H1 (cell line): ENCODE measurements around the gene CDK19. TPM values are rescaled to one million over a fixed set of nuclear protein-coding genes. Genes with fewer than 3 reads are reported as not detected.

Source experiments
- CTCF ChIA-PET: fragments of 300-600 bp; sonication (Branson Sonifier 250); formaldehyde crosslinking; loops from one replicate; lab custom pipeline; 2021; ENCODE audit not compliant: partially characterized antibody; lab: Charles Lee
- POLR2A ChIA-PET: fragments of 300-600 bp; sonication (Branson Sonifier 250); formaldehyde crosslinking; loops from one replicate; lab custom pipeline; 2021; ENCODE audit warnings: inconsistent platforms; ENCODE audit not compliant: partially characterized antibody; lab: Charles Lee
- DNase-seq, 2 experiments: peaks; one replicate each; pipeline versions ENCODE4 v3.0.0 to v3.0.0-alpha.2; 2010 to 2022; ENCODE audit warnings: low spot score in 2 of 2, low read depth in 1 of 2, mixed read lengths in 1 of 2
- FAIRE-seq: peaks from 2 replicates; lab custom pipeline; 2011; peaks lifted over from hg19 to GRCh38; lab: Jason Lieb, UNC
- H2AFZ ChIP-seq: 2 replicates; pipeline ENCODE4 v1.8.1; 2012; ENCODE audit warnings: low read length, inconsistent platforms
- H2AK5ac ChIP-seq: 2 replicates; pipeline ENCODE4 v1.6.1; 2013; ENCODE audit warnings: low read depth, low read length
- H2BK120ac ChIP-seq: replicated peaks from 2 replicates; pipeline ENCODE3; 2013; ENCODE audit warnings: low read depth, low read length, inconsistent platforms
- H2BK12ac ChIP-seq: 2 replicates; pipeline ENCODE4 v1.6.1; 2013; ENCODE audit warnings: low read depth, low read length
- H2BK15ac ChIP-seq: 2 replicates; pipeline ENCODE4 v1.6.1; 2013; ENCODE audit warnings: low read length
- H2BK20ac ChIP-seq: 2 replicates; pipeline ENCODE4 v1.6.1; 2013; ENCODE audit warnings: low read length
- H2BK5ac ChIP-seq: 2 replicates; pipeline ENCODE4 v1.6.1; 2013; ENCODE audit warnings: low read depth, low read length
- H3K14ac ChIP-seq: 2 replicates; pipeline ENCODE4 v1.6.1; 2013; ENCODE audit warnings: inconsistent platforms; ENCODE audit not compliant: insufficient read length
- H3K18ac ChIP-seq: 2 replicates; pipeline ENCODE4 v1.6.1; 2013; ENCODE audit warnings: low read length; ENCODE audit errors: extremely low read depth
- H3K23ac ChIP-seq: 2 replicates; pipeline ENCODE4 v1.6.1; 2013; ENCODE audit warnings: inconsistent platforms; ENCODE audit not compliant: insufficient read length
- H3K23me2 ChIP-seq: 2 replicates; pipeline ENCODE4 v1.6.1; 2013; ENCODE audit warnings: low read depth, low read length
- H3K27ac ChIP-seq: 2 replicates; pipeline ENCODE4 v1.6.1; 2011; ENCODE audit warnings: low read depth, low read length, inconsistent platforms
- H3K27me3 ChIP-seq, 4 experiments: replicated peaks in 1 of 4; 1 replicate in 1 of 4; 2 replicates in 3 of 4; pipeline versions ENCODE4 v1.6.1 to v1.8.1; 2011 to 2013; ENCODE audit warnings: low read length in 3 of 4, mild to moderate bottlenecking in 3 of 4, inconsistent platforms in 2 of 4, mixed read lengths in 2 of 4, moderate library complexity in 1 of 4; ENCODE audit not compliant: control insufficient read depth in 3 of 4, insufficient read depth in 3 of 4; ENCODE audit errors: extremely low read depth in 1 of 4
- H3K36me3 ChIP-seq, 4 experiments: 2 replicates each; pipeline versions ENCODE4 v1.6.1 to v1.8.1; 2011 to 2013; ENCODE audit warnings: mild to moderate bottlenecking in 4 of 4, low read length in 3 of 4, moderate library complexity in 2 of 4, control low read depth in 1 of 4, inconsistent platforms in 1 of 4; ENCODE audit not compliant: insufficient read depth in 4 of 4, control insufficient read depth in 2 of 4
- H3K4ac ChIP-seq: replicated peaks from 2 replicates; pipeline ENCODE3; 2013; ENCODE audit warnings: low read length, low read depth, mixed read lengths, inconsistent platforms; ENCODE audit not compliant: insufficient read length
- H3K4me1 ChIP-seq, 4 experiments: replicated peaks in 1 of 4; 1 replicate in 1 of 4; 2 replicates in 3 of 4; pipeline versions ENCODE4 v1.6.1 to v1.8.1; 2011 to 2013; ENCODE audit warnings: low read length in 3 of 4, inconsistent platforms in 2 of 4, mixed read lengths in 1 of 4; ENCODE audit not compliant: insufficient read depth in 4 of 4, control insufficient read depth in 3 of 4
- H3K4me2 ChIP-seq, 2 experiments: 2 replicates each; pipeline versions ENCODE4 v1.6.1 to v1.8.1; 2011 to 2013; ENCODE audit warnings: low read depth in 2 of 2, low read length in 2 of 2, control low read depth in 1 of 2, inconsistent platforms in 1 of 2, mild to moderate bottlenecking in 1 of 2; ENCODE audit not compliant: insufficient read depth in 1 of 2
- H3K4me3 ChIP-seq, 4 experiments: fragments of 200-600, 300-600 bp in 1 of 4; sonication (generic), shearing (Covaris generic), sonication (Bioruptor Twin) in 1 of 4; 2 replicates each; pipeline versions ENCODE4 v1.5.1 to v1.8.1; 2011 to 2016; ENCODE audit warnings: low read length in 4 of 4, low read depth in 3 of 4, control low read depth in 2 of 4, inconsistent platforms in 2 of 4, mild to moderate bottlenecking in 2 of 4, mixed read lengths in 1 of 4, moderate library complexity in 1 of 4; ENCODE audit not compliant: insufficient read depth in 2 of 4; ENCODE audit errors: extremely low read depth in 1 of 4
- H3K56ac ChIP-seq: replicated peaks from 2 replicates; pipeline ENCODE3; 2013; ENCODE audit warnings: low read depth, mild to moderate bottlenecking, mixed read lengths, low read length, inconsistent platforms; ENCODE audit not compliant: insufficient read length
- H3K79me1 ChIP-seq: 2 replicates; pipeline ENCODE4 v1.6.1; 2013; ENCODE audit warnings: low read depth, low read length, control low read depth
- H3K79me2 ChIP-seq, 2 experiments: 2 replicates each; pipeline versions ENCODE4 v1.6.1 to v1.8.1; 2012 to 2013; ENCODE audit warnings: low read length in 2 of 2, mild to moderate bottlenecking in 2 of 2, inconsistent platforms in 1 of 2; ENCODE audit not compliant: insufficient read depth in 2 of 2, control insufficient read depth in 1 of 2
- H3K9ac ChIP-seq, 4 experiments: replicated peaks in 1 of 4; 1 replicate in 1 of 4; 2 replicates in 3 of 4; pipeline versions ENCODE4 v1.6.1 to v1.8.1; 2011 to 2013; ENCODE audit warnings: low read depth in 3 of 4, low read length in 3 of 4, control low read depth in 2 of 4, mild to moderate bottlenecking in 2 of 4, moderate library complexity in 2 of 4, inconsistent platforms in 1 of 4; ENCODE audit errors: extremely low read depth in 1 of 4
- H3K9me3 ChIP-seq, 2 experiments: 2 replicates each; pipeline versions ENCODE4 v1.6.1 to v1.8.1; 2012 to 2013; ENCODE audit warnings: mild to moderate bottlenecking in 2 of 2, moderate library complexity in 2 of 2, control low read depth in 1 of 2, inconsistent platforms in 1 of 2, low read depth in 1 of 2, low read length in 1 of 2, mixed read lengths in 1 of 2; ENCODE audit not compliant: insufficient read depth in 2 of 2
- H4K20me1 ChIP-seq, 2 experiments: replicated peaks in 1 of 2; 2 replicates each; pipeline versions ENCODE3 to v1.8.1; 2011 to 2013; ENCODE audit warnings: inconsistent platforms in 2 of 2, low read length in 2 of 2, mild to moderate bottlenecking in 1 of 2; ENCODE audit not compliant: insufficient read depth in 2 of 2, control insufficient read depth in 1 of 2
- H4K5ac ChIP-seq: 2 replicates; pipeline ENCODE4 v1.6.1; 2013; ENCODE audit warnings: low read length, low read depth, mixed read lengths, inconsistent platforms; ENCODE audit not compliant: insufficient read length
- H4K8ac ChIP-seq: 2 replicates; pipeline ENCODE4 v1.8.0; 2013; ENCODE audit warnings: mild to moderate bottlenecking, moderate library complexity, low read length, inconsistent platforms; ENCODE audit not compliant: insufficient read depth; ENCODE audit errors: extremely low read depth
- H4K91ac ChIP-seq: replicated peaks from 2 replicates; pipeline ENCODE3; 2013; ENCODE audit warnings: low read length, mixed read lengths, inconsistent platforms; ENCODE audit not compliant: insufficient read length
- CTBP2 ChIP-seq: IDR thresholded peaks from 2 replicates; pipeline ENCODE4 v1.7.0; 2011; ENCODE audit warnings: borderline replicate concordance, mild to moderate bottlenecking, moderate library complexity, mixed read lengths, low read length; ENCODE audit not compliant: insufficient read depth, insufficient read length
- EP300 ChIP-seq, 2 experiments: IDR thresholded peaks; 1 replicate in 1 of 2; 2 replicates in 1 of 2; pipeline ENCODE4 v1.6.1; 2011 to 2012; ENCODE audit warnings: low read depth in 2 of 2, low read length in 2 of 2, mild to moderate bottlenecking in 2 of 2, borderline replicate concordance in 1 of 2, inconsistent platforms in 1 of 2, moderate library complexity in 1 of 2
- GTF2F1 ChIP-seq: IDR thresholded peaks from 2 replicates; pipeline ENCODE4 v1.6.1; 2012; ENCODE audit warnings: low read depth, low read length, improper control_type of control experiment, borderline replicate concordance
- JUN ChIP-seq: IDR thresholded peaks from 2 replicates; pipeline ENCODE4 v1.6.1; 2011; ENCODE audit warnings: low read depth, mild to moderate bottlenecking, improper control_type of control experiment, low read length
- KDM1A ChIP-seq: fragments of 200-600, 300-600 bp; sonication (generic); IDR thresholded peaks from 2 replicates; pipeline ENCODE4 v1.7.1; 2016; ENCODE audit warnings: mild to moderate bottlenecking, low read length, borderline replicate concordance
- POU5F1 ChIP-seq: IDR thresholded peaks from 2 replicates; pipeline ENCODE4 v1.6.1; 2011; ENCODE audit warnings: low read depth, mild to moderate bottlenecking, low read length, moderate library complexity
- RBBP5 ChIP-seq: IDR thresholded peaks from 2 replicates; pipeline ENCODE4 v1.7.1; 2012; ENCODE audit warnings: low read depth, mild to moderate bottlenecking, inconsistent platforms, low read length, moderate library complexity, borderline replicate concordance
- RNF2 ChIP-seq: fragments of 200-900, 300-1000 bp; sonication (generic); IDR thresholded peaks from 2 replicates; pipeline ENCODE4 v1.7.1; 2016; ENCODE audit warnings: borderline replicate concordance, low read depth, mild to moderate bottlenecking, antibody characterized with exemption, low read length; ENCODE audit not compliant: poor library complexity, severe bottlenecking; ENCODE audit errors: missing control alignments
- SP2 ChIP-seq: IDR thresholded peaks from 2 replicates; pipeline ENCODE4 v1.6.1; 2012; ENCODE audit warnings: mild to moderate bottlenecking, low read length, inconsistent platforms
- SUZ12 ChIP-seq: fragments of 200-600 bp; sonication (generic); IDR thresholded peaks from 2 replicates; pipeline ENCODE4 v1.6.1; 2012; ENCODE audit warnings: mild to moderate bottlenecking, inconsistent platforms, low read length, moderate library complexity, mixed read lengths
- USF2 ChIP-seq: IDR thresholded peaks from 2 replicates; pipeline ENCODE4 v1.6.1; 2011; ENCODE audit warnings: low read length, improper control_type of control experiment
- ZNF274 ChIP-seq: IDR thresholded peaks from 2 replicates; pipeline ENCODE4 v1.7.0; 2012; ENCODE audit warnings: low read length, borderline replicate concordance; ENCODE audit errors: extremely low read depth
- WGBS, 2 experiments: shearing (Covaris generic) in 1 of 2; methylation state at CpG; one replicate each; pipeline versions ENCODE4 v1.1.6 to v1.1.7; 2013 to 2015; ENCODE audit warnings: low lambda C conversion rate in 2 of 2, mixed read lengths in 2 of 2, inconsistent platforms in 1 of 2, low coverage in 1 of 2, missing lambda C conversion rate in 1 of 2; ENCODE audit not compliant: insufficient replicate concordance in 2 of 2, insufficient coverage in 1 of 2, insufficient read length in 1 of 2; ENCODE audit errors: extremely low coverage in 1 of 2, missing lambda C conversion rate in 1 of 2; 5-methylcytosine and 5-hydroxymethylcytosine counted together
- polyA plus RNA-seq, 7 experiments: library from polyadenylated mRNA; depleted of rRNA in 3 of 7; stranded (reverse) in 5 of 7; unstranded in 2 of 7; fragments of >200 nt in 5 of 7; fragments of 200-250 nt in 2 of 7; gene quantifications; 1 replicate in 5 of 7; 2 replicates in 1 of 7; 4 replicates in 1 of 7; pipeline versions ENCODE4 v1.2.1 to v1.2.3, GENCODE V29; 2011 to 2013; ENCODE audit warnings: missing spikeins in 2 of 7, mixed read lengths in 2 of 7
- total RNA-seq: library from RNA; stranded (reverse); fragmentation: NEBNext Ultra II Directional; extraction: Animal tissue kit (Norgen Biotek cat#: 25700); gene quantifications from 2 replicates; pipeline ENCODE4 v1.2.1, GENCODE V29; 2021

CDK19 gene
- total and polyA plus RNA-seq, 2 of the 8 experiments (the other 6 are each of a cell fraction or from before 2014, with no cell fraction given): 4.9 to 12.6 TPM

DNA sequence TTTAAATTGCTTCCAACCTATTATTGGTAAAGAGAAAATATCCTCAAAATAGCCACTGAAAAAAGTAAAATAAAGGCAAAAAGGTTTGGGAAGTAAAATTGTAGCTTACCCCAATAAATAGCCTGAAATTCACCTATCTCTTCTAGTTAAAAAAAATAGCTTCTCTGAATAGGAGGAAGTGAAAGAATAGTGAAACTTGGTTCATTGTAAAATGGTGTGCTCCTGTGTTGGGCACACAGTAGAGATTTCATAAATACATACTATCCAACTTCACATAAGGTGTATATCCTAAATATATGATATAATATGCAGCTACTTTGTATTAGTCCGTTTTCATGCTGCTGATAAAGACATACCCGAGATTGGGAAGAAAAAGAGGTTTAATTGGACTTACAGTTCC is 45.3 kb downstream of the CDK19 start:
- peaks cover 0 to 4% (median 0%) of the 10 kb centered on the region in 4 experiments; a peak in 3 of 8 replicates for H3K36me3 ChIP-seq
- H3K4me1 ChIP-seq: no peaks in the 10 kb centered on the region
- no peak overlapping the region for H2BK5ac ChIP-seq
- H3K79me2 ChIP-seq: no peaks in the 10 kb centered on the region
- H4K20me1 ChIP-seq: no peaks in the 10 kb centered on the region
- no peak overlapping the region for H3K4me2 ChIP-seq
- H2BK120ac ChIP-seq: no peak overlapping the region
- H3K9me3 ChIP-seq: 0 out of 4 replicates have a peak, but pooled peaks cover 2 to 4% of the 10 kb centered on the region in 2 experiments
- 91% methylated on average over 2 of the region's 2 CpGs; no CpG with 5 or more reads in 1 of the 2 experiments for WGBS, 2 experiments
- no peak overlapping the region for H4K8ac ChIP-seq
- H3K23ac ChIP-seq: no peak overlapping the region
- no peaks in the 10 kb centered on the region for H3K23me2 ChIP-seq
- no peak overlapping the region for H2BK20ac ChIP-seq
- POLR2A ChIA-PET: interaction anchor here (0.6 to 2.9 kb wide), 2 partner anchors 41 to 105 kb away, joined by 3 to 8 read pairs; partner anchors contain the start of gene AMD1
- no peak overlapping the region for H3K27ac ChIP-seq
- no peak overlapping the region for H2BK12ac ChIP-seq
- FAIRE-seq: no peak
- CTCF ChIA-PET: interaction anchor here (0.6 to 1.8 kb wide), 2 partner anchors 14 kb away, joined by 3 to 4 read pairs; no protein-coding TSS in a partner anchor
- H3K9ac ChIP-seq: no peak overlapping the region
- no peak overlapping the region for H2AFZ ChIP-seq
- no peak overlapping the region for H4K5ac ChIP-seq
- no peak overlapping the region for H3K56ac ChIP-seq
- H2BK15ac ChIP-seq: no peak overlapping the region
- no peak overlapping the region for H3K4ac ChIP-seq
- no peak for DNase-seq
- no peak overlapping the region for H2AK5ac ChIP-seq
- no peak overlapping the region for H4K91ac ChIP-seq
- H3K4me3 ChIP-seq: no peak overlapping the region
- H3K79me1 ChIP-seq: no peaks in the 10 kb centered on the region
- H3K14ac ChIP-seq: no peak overlapping the region
- H3K27me3 ChIP-seq: no peaks in the 10 kb centered on the region
- no peak overlapping the region for H3K18ac ChIP-seq
- TF ChIP-seq SUZ12 (no peak), EP300 (IDR thresholded peaks at IDR 0.05; ENCODE audit: borderline replicate concordance in 1 of 2, low read depth in 2 of 2, low read length in 2 of 2) (no peak), JUN (no peak), RBBP5 (no peak), POU5F1 (no peak), USF2 (no peak), RNF2 (no peak), SP2 (no peak), KDM1A (no peak), GTF2F1 (no peak), CTBP2 (no peak), ZNF274 (no peak)
